Spleen (tissue), 7 donors: ENCODE measurements around the gene RRAD.

Experiments used
- CTCF ChIP-seq, 11 experiments: fragments of 200-600 bp in 7 of 11; fragments of 450-650 bp in 4 of 11; sonication (generic) in 4 of 11; IDR thresholded peaks in 8 of 11; conservative IDR thresholded peaks in 3 of 11; 1 replicate in 7 of 11; 2 replicates in 4 of 11; pipeline versions ENCODE4 v1.4.0 to v1.8.0; 2016 to 2021; ENCODE audit warnings: antibody characterized with exemption in 11 of 11, inconsistent platforms in 4 of 11, mild to moderate bottlenecking in 1 of 11
- POLR2A ChIP-seq, 3 donors: fragments of 450-650 bp; IDR thresholded peaks; one replicate each; pipeline ENCODE4 v1.5.1; 2017; ENCODE audit warnings: antibody characterized with exemption in 3 of 3, mild to moderate bottlenecking in 1 of 3
- donor health status: DM: no; HTN: no; CAD: no; lungs with moderate emphysema.
- donor health status: DM: no; HTN: no; CAD: no.
- donor health status: DM: no; HTN: no; CAD: no.

GRCh38 chr16:66895999-66896398 is 29.3 kb downstream of the RRAD start:
- TF ChIP-seq POLR2A (IDR thresholded peaks at IDR 0.05) (no peak), CTCF (IDR thresholded peaks at IDR 0.05 in 8 of 11, conservative IDR thresholded peaks at IDR 0.05 in 3 of 11) (no peak)
